ES-I3 (cell line): ENCODE data around the gene NOC3L.

Source experiments
- H3K36me3 ChIP-seq: 2 replicates; pipeline ENCODE4 v1.6.1; 2013; ENCODE audit warnings: mild to moderate bottlenecking, low read length, control low read depth, moderate library complexity; ENCODE audit not compliant: insufficient read depth
- H3K4me1 ChIP-seq: 2 replicates; pipeline ENCODE4 v1.6.1; 2013; ENCODE audit warnings: mild to moderate bottlenecking, control low read depth, low read length; ENCODE audit not compliant: insufficient read depth
- H3K9ac ChIP-seq: 2 replicates; pipeline ENCODE4 v1.6.1; 2013; ENCODE audit warnings: low read depth, mild to moderate bottlenecking, low read length, moderate library complexity
- H3K9me3 ChIP-seq: 2 replicates; pipeline ENCODE4 v1.6.1; 2013; ENCODE audit warnings: mild to moderate bottlenecking, low read length, moderate library complexity; ENCODE audit not compliant: control insufficient read depth, insufficient read depth

Gene NOC3L

GRCh38 chr10:94303929-94304328 is 58.8 kb downstream of the NOC3L start:
- Histone ChIP-seq H3K9me3 (no peaks in the 10 kb centered on the region), H3K36me3 (no peaks in the 10 kb centered on the region), H3K4me1 (no peaks in the 10 kb centered on the region), H3K9ac (no peak overlapping the region)

- Histone ChIP-seq H3K4me1 (no peaks in the 10 kb centered on the region), H3K9me3 (no peaks in the 10 kb centered on the region), H3K36me3 (no peaks in the 10 kb centered on the region), H3K9ac (no peak overlapping the region)
Measured at GRCh38 chr10:94300042-94300441, 62.7 kb downstream of the NOC3L start.

- Histone ChIP-seq H3K9ac (no peak overlapping the region), H3K36me3 (no peaks in the 10 kb centered on the region), H3K4me1 (no peaks in the 10 kb centered on the region), H3K9me3 (no peaks in the 10 kb centered on the region)
Measured at GRCh38 chr10:94299417-94299816, 63.3 kb downstream of the NOC3L start.

- H3K9me3 ChIP-seq: no peaks in the 10 kb centered on the region
- H3K9ac ChIP-seq: no peak overlapping the region
- no peaks in the 10 kb centered on the region for H3K36me3 ChIP-seq
- H3K4me1 ChIP-seq: no peaks in the 10 kb centered on the region
Measured at GRCh38 chr10:94294168-94294567, 68.6 kb downstream of the NOC3L start.

- H3K36me3 ChIP-seq: no peaks in the 10 kb centered on the region
- H3K4me1 ChIP-seq: peaks cover 6% of the 10 kb centered on the region; the same call in 1 of the 2 replicates
- H3K9me3 ChIP-seq: no peaks in the 10 kb centered on the region
- H3K9ac ChIP-seq: no peak overlapping the region
Measured at GRCh38 chr10:94293354-94293753, 69.4 kb downstream of the NOC3L start.

- Histone ChIP-seq H3K4me1 (peaks cover 9% of the 10 kb centered on the region; the same call in 1 of the 2 replicates), H3K9ac (no peak overlapping the region), H3K9me3 (no peaks in the 10 kb centered on the region), H3K36me3 (no peaks in the 10 kb centered on the region)
Measured at GRCh38 chr10:94292434-94293090, 70.2 kb downstream of the NOC3L start.

GRCh38 chr10:94288361-94289101 is 74.2 kb downstream of the NOC3L start:
- no peaks in the 10 kb centered on the region for H3K36me3 ChIP-seq

GRCh38 chr10:94287336-94287735 is 75.4 kb downstream of the NOC3L start:
- no peaks in the 10 kb centered on the region for H3K36me3 ChIP-seq
- H3K9me3 ChIP-seq: no peaks in the 10 kb centered on the region
- no peak overlapping the region for H3K9ac ChIP-seq
- peaks cover 9% of the 10 kb centered on the region; the same call in 1 of the 2 replicates for H3K4me1 ChIP-seq

More at GRCh38 chr10:94288361-94289101, 74.2 kb downstream of the NOC3L start:
- H3K4me1 ChIP-seq: peaks cover 9% of the 10 kb centered on the region; the same call in 1 of the 2 replicates
- H3K9me3 ChIP-seq: no peaks in the 10 kb centered on the region
- H3K9ac ChIP-seq: no peak overlapping the region

- Histone ChIP-seq H3K9ac (no peak overlapping the region), H3K36me3 (no peaks in the 10 kb centered on the region), H3K4me1 (peaks cover 9% of the 10 kb centered on the region; the same call in 1 of the 2 replicates), H3K9me3 (no peaks in the 10 kb centered on the region)
Measured at GRCh38 chr10:94286901-94287300, 75.8 kb downstream of the NOC3L start.

GRCh38 chr10:94285271-94285670 is 77.5 kb downstream of the NOC3L start:
- Histone ChIP-seq H3K9me3 (no peaks in the 10 kb centered on the region), H3K36me3 (no peaks in the 10 kb centered on the region), H3K9ac (no peak overlapping the region), H3K4me1 (peaks cover 9% of the 10 kb centered on the region; the same call in 1 of the 2 replicates)
